ENCODE measurements around the gene CD44.

The CD44 gene

GRCh38 chr11:35141071-35141470 lies 2.1 kb downstream of the CD44 start:
- DNase-seq, result no peak

- DNase-seq, result no peak
These were observed 2.6 kb downstream of the CD44 start for GRCh38 chr11:35141571-35141971.

- DNase-seq, result no peak
These were observed 3.6 kb downstream of the CD44 start for GRCh38 chr11:35142481-35143075.

GRCh38 chr11:35143297-35144135 lies 4.5 kb downstream of the CD44 start:
- DNase-seq, result no peak

GRCh38 chr11:35144136-35144741 lies 5.3 kb downstream of the CD44 start:
- DNase-seq, result no peak

- no peak for DNase-seq
These were observed 5.8 kb downstream of the CD44 start for GRCh38 chr11:35144806-35145205.

GRCh38 chr11:35145271-35145670 lies 6.3 kb downstream of the CD44 start:
- no peak for DNase-seq

GRCh38 chr11:35146074-35146521 lies 7.1 kb downstream of the CD44 start:
- no peak for DNase-seq

- no peak for DNase-seq
These were observed 7.7 kb downstream of the CD44 start for GRCh38 chr11:35146711-35147110.

GRCh38 chr11:35147235-35147634 lies 8.3 kb downstream of the CD44 start:
- no peak for DNase-seq

GRCh38 chr11:35148163-35148837 lies 9.3 kb downstream of the CD44 start:
- DNase-seq, result no peak

- no peak for DNase-seq
These were observed 11.5 kb downstream of the CD44 start for GRCh38 chr11:35150454-35150853.

GRCh38 chr11:35151241-35151640 lies 12.3 kb downstream of the CD44 start:
- DNase-seq, result no peak

- no peak for DNase-seq
These were observed 12.8 kb downstream of the CD44 start for GRCh38 chr11:35151683-35152280.

GRCh38 chr11:35152575-35152974 lies 13.6 kb downstream of the CD44 start:
- no peak for DNase-seq

- DNase-seq, result no peak
These were observed 14.3 kb downstream of the CD44 start for GRCh38 chr11:35153280-35153679.

GRCh38 chr11:35154952-35155351 lies 16.0 kb downstream of the CD44 start:
- no peak for DNase-seq

GRCh38 chr11:35155677-35156076 lies 16.7 kb downstream of the CD44 start:
- no peak for DNase-seq

- no peak for DNase-seq
These were observed 19.1 kb downstream of the CD44 start for GRCh38 chr11:35157814-35158700.

- DNase-seq, result no peak
These were observed 19.9 kb downstream of the CD44 start for GRCh38 chr11:35158701-35159510.

GRCh38 chr11:35160246-35160824 lies 21.4 kb downstream of the CD44 start:
- DNase-seq, result no peak
